Measurements from ENCODE around the gene ALDH1L2. TPM values are rescaled to one million over a fixed set of nuclear protein-coding genes. Genes with fewer than 3 reads are reported as not detected.

The ALDH1L2 gene
- polyA plus RNA-seq, 1 donor: 1.2 TPM

DNA sequence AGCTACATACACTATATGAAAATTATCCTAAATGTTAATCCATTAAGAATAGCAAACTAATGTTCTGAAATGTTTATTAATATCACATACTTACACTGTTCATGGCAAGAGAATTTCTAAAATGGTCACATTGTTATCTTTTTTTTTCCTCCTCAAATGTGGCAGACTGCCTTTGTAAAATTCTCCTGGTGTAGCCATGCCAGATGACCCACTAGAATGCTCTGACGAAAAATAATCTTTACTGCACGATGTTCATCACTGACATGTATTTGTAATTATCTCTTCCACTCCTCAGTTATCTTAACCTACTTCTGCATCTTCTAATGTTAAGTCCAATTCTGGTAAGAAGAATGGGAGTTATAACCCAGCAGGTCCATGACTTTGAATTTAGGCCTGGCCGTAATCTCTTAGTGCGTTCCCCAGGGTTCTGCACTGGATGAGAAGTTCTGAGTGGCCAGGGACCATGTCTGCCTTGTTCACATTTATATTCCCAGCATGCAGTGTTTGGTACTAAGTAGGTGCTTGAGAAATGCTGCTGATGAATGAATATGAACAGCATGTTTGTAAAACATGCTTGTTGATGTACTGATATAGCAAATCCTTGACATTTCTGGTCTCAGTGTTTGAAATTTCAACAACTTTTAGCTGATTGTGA, 51.4 kb downstream of the ALDH1L2 start:
- no peak for DNase-seq

DNA sequence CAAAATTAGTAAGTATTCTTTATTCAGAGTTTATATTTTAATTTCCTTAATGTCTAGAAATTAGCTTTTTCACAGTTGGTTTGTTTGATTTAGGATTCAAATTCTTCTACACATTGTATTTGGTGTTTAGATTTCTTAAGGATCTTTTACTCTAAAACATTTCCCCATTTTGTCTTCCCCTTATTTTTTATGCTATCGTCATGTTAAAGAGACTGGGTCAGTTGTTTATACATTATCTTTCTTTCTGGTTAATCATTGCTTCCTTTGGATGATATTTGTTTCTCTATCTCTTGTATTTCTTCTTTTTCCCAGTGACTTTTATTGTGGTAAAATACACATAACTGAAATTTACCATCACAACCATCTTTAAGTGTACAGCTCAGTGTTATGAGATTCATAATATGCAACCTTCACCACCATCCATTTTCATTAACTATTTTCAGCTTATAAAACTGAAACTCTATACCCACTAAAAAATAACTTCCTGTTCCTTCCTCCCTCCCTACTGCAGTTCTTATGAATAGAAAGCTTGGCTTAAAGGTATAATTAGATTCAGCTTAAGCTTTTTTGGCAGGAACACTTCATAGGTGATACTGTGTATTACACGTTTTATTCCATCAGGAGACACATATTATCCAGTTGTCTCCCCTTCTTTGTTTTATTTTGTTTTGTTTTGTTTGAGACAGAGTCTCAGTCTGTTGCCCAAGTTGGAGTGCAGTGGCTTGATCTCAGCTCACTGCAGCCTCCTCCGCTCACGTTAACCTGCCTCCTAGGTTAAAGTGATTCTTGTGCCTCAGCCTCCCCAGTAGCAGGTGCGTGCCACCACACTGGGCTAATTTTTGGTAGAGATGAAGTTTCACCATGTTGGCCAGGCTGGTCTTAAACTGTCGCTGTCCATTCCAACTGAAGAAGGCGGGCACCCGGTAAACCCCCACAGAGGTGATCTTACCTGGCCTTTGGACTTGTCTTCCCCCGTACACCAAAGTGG, 53.1 kb downstream of the ALDH1L2 start:
- no peak for DNase-seq

- peak; percentile 48 for DNase-seq
These were observed 57.8 kb downstream of the ALDH1L2 start for GRCh38 chr12:105026411-105026810.

DNA sequence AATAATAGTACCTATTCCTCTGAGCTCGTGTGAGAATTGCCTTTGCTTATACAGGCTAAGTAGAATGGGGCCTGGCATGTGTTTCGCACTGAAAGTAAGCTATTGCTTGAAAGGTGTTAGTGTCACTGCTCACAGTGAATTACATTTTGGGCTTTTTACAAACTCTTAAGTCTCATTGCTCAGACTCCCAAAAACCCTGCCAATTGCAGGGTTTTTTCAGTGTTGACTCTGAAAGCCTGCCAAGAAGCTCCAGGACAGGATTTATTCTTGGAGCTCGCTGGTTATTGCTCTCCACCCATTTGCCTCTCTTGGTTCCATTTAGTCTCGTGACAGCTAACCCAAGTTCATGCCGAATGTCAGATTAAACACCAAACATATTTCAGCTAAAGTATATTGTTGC, 58.4 kb downstream of the ALDH1L2 start:
- peak; percentile 77 for DNase-seq

- DNase-seq: peak; percentile 14
These were observed 59.3 kb downstream of the ALDH1L2 start for GRCh38 chr12:105024928-105025327.

DNA sequence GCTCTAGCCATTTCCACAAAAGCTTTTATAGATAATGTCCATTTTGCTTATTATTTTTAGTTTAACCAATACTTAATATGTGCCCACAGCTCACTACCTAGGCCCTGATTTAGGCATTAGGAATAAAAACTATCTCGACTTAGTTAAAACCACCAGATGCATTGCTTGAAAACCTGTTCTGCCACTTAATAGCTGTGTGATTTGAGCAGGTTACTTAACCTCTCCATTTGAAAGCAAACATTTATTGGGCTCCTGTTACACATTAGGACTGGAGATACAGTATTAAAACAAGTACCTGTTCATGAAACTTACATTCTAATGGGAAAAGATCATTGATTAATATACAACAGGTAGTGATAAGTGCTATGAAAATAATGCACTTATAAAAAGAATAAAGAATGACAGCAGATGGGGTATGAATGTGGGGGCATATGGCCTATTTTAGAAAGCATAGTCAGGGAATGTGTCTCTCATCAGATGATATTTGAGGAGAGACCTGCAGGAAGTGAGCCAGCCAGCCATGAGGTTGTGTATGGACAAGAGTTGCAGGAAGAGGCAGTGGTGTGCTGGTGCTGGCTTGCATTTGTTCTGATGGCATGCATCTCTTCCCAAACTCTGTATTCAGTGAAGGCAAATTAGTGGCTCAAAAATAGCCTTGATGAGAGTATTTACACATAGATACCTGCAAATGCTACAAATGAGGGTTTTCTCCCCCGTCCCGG, 63.9 kb downstream of the ALDH1L2 start:
- DNase-seq: no peak

DNA sequence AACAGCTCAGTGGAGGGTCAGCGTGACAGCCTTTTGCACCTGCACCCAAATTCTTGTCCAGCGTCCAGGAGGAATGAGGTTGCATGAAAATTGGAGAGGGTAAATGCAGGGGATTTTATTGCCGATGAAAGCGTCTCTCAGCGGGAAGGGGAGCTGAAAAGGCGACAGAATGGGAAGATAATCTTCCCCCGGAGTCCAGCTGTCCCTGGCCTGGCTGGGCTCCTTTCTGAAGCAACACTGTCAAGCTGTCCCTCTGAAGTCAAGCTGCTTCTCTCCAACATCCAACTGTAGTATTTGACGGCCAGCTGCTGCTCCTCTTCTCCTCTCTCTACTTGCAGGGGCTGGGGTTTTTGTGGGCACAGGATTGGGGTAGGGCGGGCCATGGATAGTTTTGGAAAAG, 65.5 kb downstream of the ALDH1L2 start:
- DNase-seq: no peak

- no peak for DNase-seq
These were observed 66.2 kb downstream of the ALDH1L2 start for GRCh38 chr12:105018012-105018411.

- no peak for DNase-seq
These were observed 68.7 kb downstream of the ALDH1L2 start for GRCh38 chr12:105015543-105015942.

- DNase-seq: no peak
These were observed 69.7 kb downstream of the ALDH1L2 start for GRCh38 chr12:105014603-105015002.

GRCh38 chr12:105013892-105014291, 70.4 kb downstream of the ALDH1L2 start:
- DNase-seq: no peak

DNA sequence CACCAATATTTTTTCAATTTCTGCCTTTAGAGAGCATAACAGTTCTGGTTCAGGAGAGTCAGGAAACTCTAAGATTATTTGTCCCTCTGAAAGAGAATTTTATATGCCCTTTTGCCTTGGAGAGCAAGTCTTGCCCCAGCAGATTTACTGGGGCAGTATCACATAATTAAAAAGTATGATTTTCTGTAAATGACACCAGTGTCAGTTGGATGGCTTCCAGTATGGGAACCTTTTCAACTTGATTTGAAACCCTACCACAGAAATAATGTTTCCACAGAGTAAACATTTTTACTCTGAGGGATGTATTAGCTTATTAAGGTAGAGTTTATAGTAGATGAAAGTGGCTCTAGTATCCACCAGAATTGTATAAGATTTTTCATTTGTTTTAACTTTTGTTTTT, 82.8 kb downstream of the ALDH1L2 start:
- DNase-seq: no peak

DNA sequence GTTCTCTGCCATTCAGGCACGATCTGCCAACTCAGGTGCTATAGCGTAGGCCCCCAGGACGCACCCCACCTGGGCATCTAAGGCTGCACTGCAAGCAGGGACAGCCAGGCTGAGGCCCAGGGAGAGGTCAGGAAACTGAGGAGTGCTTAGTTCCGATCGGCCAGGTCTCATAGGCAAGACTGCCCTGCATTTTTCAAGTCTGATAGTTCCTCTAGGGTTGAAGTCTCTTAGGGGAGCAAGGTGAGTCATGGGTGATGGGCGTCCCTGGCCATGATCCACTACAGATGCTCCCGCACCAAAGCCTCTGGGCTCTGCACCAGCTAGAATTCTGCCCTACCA, 84.9 kb downstream of the ALDH1L2 start:
- no peak for DNase-seq

GRCh38 chr12:104998423-104999346, 85.6 kb downstream of the ALDH1L2 start:
- DNase-seq: peak; percentile 11

GRCh38 chr12:104997541-104997940, 86.7 kb downstream of the ALDH1L2 start:
- no peak for DNase-seq

- DNase-seq: no peak
These were observed 89.9 kb downstream of the ALDH1L2 start for GRCh38 chr12:104994336-104994735.

- DNase-seq: no peak
These were observed 92.6 kb downstream of the ALDH1L2 start for GRCh38 chr12:104991565-104992128.

- no peak for DNase-seq
These were observed 93.3 kb downstream of the ALDH1L2 start for GRCh38 chr12:104990950-104991349.

DNA sequence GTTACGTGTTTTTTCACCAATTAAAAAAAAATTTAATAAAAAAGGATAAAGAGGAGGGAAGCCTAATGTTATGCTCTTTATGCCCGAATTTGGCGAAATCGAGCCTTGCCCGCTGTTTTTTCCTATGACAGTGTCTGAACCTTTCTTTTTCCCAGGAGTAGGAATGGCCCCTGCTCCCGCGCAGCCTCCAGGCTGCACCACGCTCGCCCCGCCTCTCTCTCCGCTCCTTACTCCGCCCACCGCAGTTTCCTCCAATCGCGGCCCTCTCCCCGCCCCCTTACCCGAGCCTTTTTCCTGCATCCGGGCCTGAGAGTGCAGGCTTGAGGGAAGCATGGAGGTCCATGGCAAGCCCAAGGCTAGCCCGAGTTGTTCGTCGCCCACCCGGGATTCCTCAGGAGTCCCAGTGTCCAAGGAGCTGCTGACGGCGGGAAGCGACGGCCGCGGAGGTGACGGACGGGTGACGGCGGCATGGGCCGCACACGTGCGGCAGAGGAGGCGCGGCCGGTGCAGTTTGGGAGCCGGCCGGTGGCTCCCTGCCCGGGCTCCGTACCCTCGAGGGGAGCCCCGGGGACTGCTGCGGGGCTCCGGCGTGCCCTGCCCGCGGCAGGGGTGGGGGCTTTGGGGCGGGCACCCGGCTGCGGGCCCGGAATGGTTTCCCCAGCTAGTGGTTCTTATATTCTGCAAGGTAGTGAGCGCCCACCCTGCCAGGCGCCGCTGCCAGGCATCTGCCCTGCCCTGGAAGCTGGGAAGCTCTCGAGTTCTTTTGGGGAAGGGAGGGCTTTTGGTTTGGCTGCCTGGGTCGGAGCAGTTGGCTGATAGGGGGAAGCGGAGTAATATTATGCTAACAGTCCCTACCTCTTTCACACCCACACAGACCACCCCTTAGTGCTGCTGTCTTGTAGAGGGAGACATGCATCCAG, 98.0 kb downstream of the ALDH1L2 start, which contains the start of gene NOPCHAP1:
Gene NOPCHAP1 (plus strand): TSS at position 295 of the 920 bp plus-strand sequence. CDS start 37 bp downstream, at position 332.
- DNase-seq: peak; percentile 92

DNA sequence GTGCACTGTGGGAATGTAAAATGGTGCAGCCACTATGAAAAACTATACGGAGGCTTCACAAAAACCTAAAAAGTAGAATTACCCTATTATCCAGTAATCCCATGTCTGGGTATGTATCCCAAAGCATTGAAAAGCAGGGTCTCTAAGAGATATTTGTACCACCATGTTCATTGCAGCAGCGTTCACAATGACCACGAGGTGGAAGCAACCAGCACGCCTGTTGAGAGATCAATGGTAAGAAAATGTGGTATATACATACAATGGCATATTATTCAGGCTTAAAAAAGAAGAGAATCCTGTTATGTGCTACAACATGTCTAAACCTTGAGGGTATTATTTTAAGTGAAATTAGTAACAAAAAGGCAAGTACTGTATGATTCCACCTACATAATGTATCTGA, 99.1 kb downstream of the ALDH1L2 start:
- DNase-seq: no peak

Measured in left kidney (tissue), 2 donors.